Tibial artery (tissue), 4 donors: Measurements from ENCODE around the gene STK26.
"Not testable (repeated sequence)": the region's sequence is repeated elsewhere in the genome, so short reads cannot be mapped to it uniquely, and the experiment has no call there.

Experiments used
- DNase-seq, 2 donors: peaks; one replicate each; pipeline ENCODE4 v3.0.0-alpha.2; 2019
- H3K27ac ChIP-seq, 2 donors: fragments of 200-600 bp; sonication (generic) in 1 of 2; 1 replicate in 1 of 2; 2 replicates in 1 of 2; pipeline ENCODE4 v1.5.1; 2018 to 2019; ENCODE audit warnings: mild to moderate bottlenecking in 1 of 2
- H3K27me3 ChIP-seq, 2 donors: fragments of 200-600 bp; sonication (generic) in 1 of 2; one replicate each; pipeline versions ENCODE4 v1.5.1 to v1.6.0; 2016 to 2019
- H3K36me3 ChIP-seq, 3 donors: fragments of 200-600 bp; sonication (generic) in 2 of 3; one replicate each; pipeline ENCODE4 v1.5.1; 2016 to 2019; ENCODE audit warnings: mild to moderate bottlenecking in 2 of 3
- H3K4me1 ChIP-seq, 4 donors: fragments of 200-600 bp; sonication (generic) in 2 of 4; 1 replicate in 3 of 4; 2 replicates in 1 of 4; pipeline ENCODE4 v1.5.1; 2016 to 2019
- H3K4me3 ChIP-seq, 2 donors: fragments of 200-600 bp; sonication (generic) in 1 of 2; 1 replicate in 1 of 2; 2 replicates in 1 of 2; pipeline ENCODE4 v1.5.1; 2018 to 2019; ENCODE audit warnings: mild to moderate bottlenecking in 2 of 2
- H3K9me3 ChIP-seq, 3 donors: fragments of 200-600 bp; sonication (generic) in 1 of 3; one replicate each; pipeline ENCODE4 v1.5.1; 2016 to 2019
- intact Hi-C: fragments of 100-400 bp; cut with DNase I; formaldehyde crosslinking; loops from one replicate; pipeline ENCODE4 v1.15.0; 2023; ENCODE audit warnings: low total_unique reads
- TF ChIP-seq, protein P1 (sequence below), 2 experiments: fragments of 200-600 bp in 1 of 2; fragments of 450-650 bp in 1 of 2; IDR thresholded peaks; one replicate each; pipeline ENCODE4 v1.5.1; 2017 to 2019; ENCODE audit warnings: antibody characterized with exemption in 2 of 2, mild to moderate bottlenecking in 1 of 2, moderate library complexity in 1 of 2

STK26 gene

DNA sequence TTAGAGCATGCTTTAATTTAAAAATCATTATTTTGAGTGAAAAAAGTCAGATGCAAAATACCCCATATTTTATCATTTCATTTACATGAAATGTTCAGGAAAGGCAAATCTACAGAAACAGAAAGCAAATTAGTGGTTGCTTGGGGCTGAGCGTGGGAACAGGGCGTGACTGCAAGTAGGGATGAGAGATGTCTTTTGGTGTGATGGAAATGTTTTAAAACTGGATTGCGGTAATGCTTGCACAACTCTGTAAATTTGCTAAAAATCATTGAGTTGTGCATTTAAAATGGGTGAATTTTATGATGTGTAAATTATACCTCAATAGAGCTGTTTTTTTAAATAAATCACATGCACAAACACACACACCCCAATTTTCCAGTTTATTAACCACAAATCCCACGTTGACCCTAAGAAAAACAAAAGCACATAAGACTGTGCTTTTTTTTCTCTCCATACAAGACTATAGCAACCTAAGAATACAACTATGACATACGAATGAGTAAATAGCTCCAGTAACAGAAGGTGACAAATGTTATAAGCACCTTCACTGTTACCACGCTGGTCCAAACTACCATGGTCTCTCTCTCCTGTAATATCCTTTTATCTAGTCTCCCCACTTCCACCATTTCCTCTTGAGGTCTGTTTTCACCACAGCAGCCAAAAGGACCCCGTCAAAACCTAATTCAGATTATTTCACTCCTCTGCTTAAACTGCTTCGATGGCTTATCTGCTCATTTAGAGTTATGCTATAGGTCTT is 67.5 kb downstream of the STK26 start:
- H3K27me3 ChIP-seq, result no peaks in the 10 kb centered on the region
- H3K9me3 ChIP-seq, result no peaks in the 10 kb centered on the region
- H3K4me1 ChIP-seq, result peaks cover 0 to 4% (median 0%) of the 10 kb centered on the region in 4 donors
- intact Hi-C loops, result loop anchor here (10.0 kb wide), 1 partner anchor 124 kb away; the partner anchor contains the start of gene RAP2C
- no peak overlapping the region for H3K27ac ChIP-seq
- no peak overlapping the region for H3K4me3 ChIP-seq
- no peaks in the 10 kb centered on the region for H3K36me3 ChIP-seq
- DNase-seq, result no peak
- TF ChIP-seq, protein P1, sequence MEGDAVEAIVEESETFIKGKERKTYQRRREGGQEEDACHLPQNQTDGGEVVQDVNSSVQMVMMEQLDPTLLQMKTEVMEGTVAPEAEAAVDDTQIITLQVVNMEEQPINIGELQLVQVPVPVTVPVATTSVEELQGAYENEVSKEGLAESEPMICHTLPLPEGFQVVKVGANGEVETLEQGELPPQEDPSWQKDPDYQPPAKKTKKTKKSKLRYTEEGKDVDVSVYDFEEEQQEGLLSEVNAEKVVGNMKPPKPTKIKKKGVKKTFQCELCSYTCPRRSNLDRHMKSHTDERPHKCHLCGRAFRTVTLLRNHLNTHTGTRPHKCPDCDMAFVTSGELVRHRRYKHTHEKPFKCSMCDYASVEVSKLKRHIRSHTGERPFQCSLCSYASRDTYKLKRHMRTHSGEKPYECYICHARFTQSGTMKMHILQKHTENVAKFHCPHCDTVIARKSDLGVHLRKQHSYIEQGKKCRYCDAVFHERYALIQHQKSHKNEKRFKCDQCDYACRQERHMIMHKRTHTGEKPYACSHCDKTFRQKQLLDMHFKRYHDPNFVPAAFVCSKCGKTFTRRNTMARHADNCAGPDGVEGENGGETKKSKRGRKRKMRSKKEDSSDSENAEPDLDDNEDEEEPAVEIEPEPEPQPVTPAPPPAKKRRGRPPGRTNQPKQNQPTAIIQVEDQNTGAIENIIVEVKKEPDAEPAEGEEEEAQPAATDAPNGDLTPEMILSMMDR (IDR thresholded peaks at IDR 0.05), result no peak

DNA sequence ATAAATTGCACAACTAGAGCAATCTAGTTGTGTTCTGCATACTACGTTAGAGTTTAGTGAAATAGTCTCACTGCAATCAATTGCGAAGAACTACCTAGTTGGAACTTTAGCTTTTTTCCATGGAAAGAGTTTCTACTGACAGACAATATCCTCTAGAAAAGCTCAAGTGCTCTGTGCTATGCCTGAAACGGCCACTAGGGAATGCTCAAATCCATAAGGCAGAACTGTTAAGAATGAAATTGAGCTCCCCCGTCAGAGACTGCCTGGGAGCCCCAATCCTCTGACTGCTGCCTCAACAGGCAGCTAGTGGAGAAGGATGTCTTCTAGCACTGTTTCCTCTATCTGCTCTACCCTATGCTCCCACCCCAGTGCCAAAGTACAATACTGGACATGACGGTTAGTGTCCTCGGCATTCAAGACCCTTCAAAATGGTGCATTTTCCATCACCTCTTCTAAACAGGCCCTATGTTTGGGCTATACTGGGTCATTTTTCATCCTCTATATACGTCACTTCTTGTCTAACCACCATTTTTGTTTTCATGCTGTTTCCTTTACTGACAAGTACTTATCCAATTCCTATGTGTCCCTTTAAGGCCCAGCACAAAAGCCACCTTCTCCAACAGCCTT is 69.5 kb downstream of the STK26 start:
- H3K9me3 ChIP-seq, result no peaks in the 10 kb centered on the region
- intact Hi-C loops, result loop anchor here (10.0 kb wide), 1 partner anchor 122 kb away; the partner anchor contains the start of gene RAP2C

DNA sequence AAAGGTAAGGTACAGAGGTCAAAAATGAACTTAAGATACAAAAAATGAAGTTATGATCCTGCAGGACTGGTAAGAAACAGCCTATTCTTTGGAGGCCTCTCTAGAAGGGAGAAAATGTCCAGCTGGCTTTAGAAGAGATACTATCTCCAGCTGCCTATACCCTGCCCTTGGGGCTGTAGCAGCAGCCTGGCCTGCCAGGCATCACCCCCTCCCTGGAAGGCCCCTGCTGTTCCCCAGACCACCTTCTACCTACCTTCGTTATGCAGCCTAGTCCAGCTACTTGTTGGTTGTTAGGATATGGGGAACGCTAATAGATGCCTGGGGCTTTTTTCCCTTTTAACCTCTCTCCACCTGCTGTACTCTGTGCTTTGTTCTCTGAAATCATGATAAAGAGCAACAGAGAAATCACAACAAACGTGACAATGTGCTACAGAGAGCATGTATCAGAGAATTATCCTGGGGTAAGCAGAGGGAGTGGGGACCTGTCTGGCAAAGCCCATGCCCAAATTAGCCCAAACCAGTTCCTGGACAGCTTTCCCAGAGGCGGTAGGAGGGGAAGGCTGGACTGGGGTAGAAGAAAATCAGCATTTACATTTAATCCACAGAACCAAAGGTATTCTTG is 70.2 kb downstream of the STK26 start:
- H3K9me3 ChIP-seq, result no peaks in the 10 kb centered on the region
- DNase-seq, result no peak
- intact Hi-C loops, result loop anchor here (10.0 kb wide), 1 partner anchor 121 kb away; the partner anchor contains the start of gene RAP2C
- H3K27ac ChIP-seq, result no peak overlapping the region
- no peaks in the 10 kb centered on the region for H3K36me3 ChIP-seq
- H3K27me3 ChIP-seq, result no peaks in the 10 kb centered on the region
- TF ChIP-seq, protein P1 (IDR thresholded peaks at IDR 0.05), result no peak
- peaks cover 0 to 4% (median 0%) of the 10 kb centered on the region in 4 donors for H3K4me1 ChIP-seq
- H3K4me3 ChIP-seq, result no peak overlapping the region

More for the DNA sequence above, 69.5 kb downstream of the STK26 start:
- Histone ChIP-seq H3K27me3 (no peaks in the 10 kb centered on the region), H3K4me3 (no peak overlapping the region), H3K27ac (no peak overlapping the region), H3K36me3 (no peaks in the 10 kb centered on the region), H3K4me1 (peaks cover 0 to 4% (median 0%) of the 10 kb centered on the region in 4 donors)
- DNase-seq, result peak; percentile 61 to 78
- TF ChIP-seq, protein P1 (IDR thresholded peaks at IDR 0.05), result peak; percentile 63 to 78

DNA sequence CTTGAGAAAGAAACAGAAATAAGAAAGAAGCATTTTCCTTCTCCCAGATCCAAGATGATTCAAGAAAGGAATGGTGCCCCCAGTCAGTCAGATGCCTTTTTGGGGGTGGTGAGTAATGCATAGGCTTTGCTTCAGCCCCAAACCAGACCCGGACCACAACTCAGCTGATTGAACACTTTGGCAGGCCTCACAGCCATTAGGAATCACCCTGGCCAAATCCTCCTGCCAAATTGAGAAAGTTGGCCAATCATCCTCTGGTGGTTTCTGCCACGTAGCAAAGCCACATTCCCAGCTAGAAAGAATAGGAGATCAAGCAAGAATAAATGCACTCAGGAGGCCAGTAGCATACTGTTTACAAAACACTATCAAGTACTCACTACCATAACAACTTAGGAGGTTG is 71.1 kb downstream of the STK26 start:
- Histone ChIP-seq H3K27ac (no peak overlapping the region), H3K4me3 (no peak overlapping the region), H3K4me1 (peaks cover 0 to 4% (median 0%) of the 10 kb centered on the region in 4 donors), H3K9me3 (no peaks in the 10 kb centered on the region), H3K36me3 (no peaks in the 10 kb centered on the region), H3K27me3 (no peaks in the 10 kb centered on the region)
- DNase-seq, result no peak
- intact Hi-C loops, result loop anchor here (10.0 kb wide), 1 partner anchor 121 kb away; the partner anchor contains the start of gene RAP2C
- TF ChIP-seq, protein P1 (IDR thresholded peaks at IDR 0.05), result no peak

DNA sequence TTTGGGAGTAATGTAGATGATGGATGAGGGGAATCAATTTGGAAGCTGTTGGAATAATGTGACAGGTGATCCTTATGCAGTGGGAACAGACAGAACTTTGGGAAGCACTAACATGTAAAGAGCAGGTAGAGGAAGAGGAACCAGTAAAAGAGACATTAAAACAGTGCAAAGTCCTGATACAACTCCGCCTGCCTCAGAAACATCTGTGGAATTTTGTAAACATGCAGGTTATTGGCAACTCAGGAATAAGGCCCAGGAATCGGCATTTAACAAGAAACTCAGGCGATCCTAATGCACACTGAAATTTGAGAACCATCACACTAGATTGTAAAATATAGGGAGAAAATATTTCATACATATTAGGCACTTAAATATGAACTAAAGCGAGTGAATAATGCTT is 75.6 kb downstream of the STK26 start:
- not testable (repeated sequence) for H3K27ac ChIP-seq, H3K36me3 ChIP-seq, DNase-seq, H3K4me3 ChIP-seq, H3K9me3 ChIP-seq, H3K27me3 ChIP-seq
- H3K4me1 ChIP-seq, result peaks cover 0 to 22% (median 4%) of the 10 kb centered on the region in 4 donors
- intact Hi-C loops, result loop anchor here (10.0 kb wide), 1 partner anchor 116 kb away; the partner anchor contains the start of gene RAP2C
